Skin epidermis (tissue), 12 donors: ENCODE results near the gene MAB21L4.

Source experiments
- H3K27ac ChIP-seq, 21 experiments: fragments of 200-600 bp; sonication (generic) in 11 of 21; one replicate each; pipeline ENCODE4 v1.5.0; 2020; ENCODE audit warnings: mild to moderate bottlenecking in 3 of 21, inconsistent platforms in 2 of 21, moderate library complexity in 2 of 21
- H3K4me3 ChIP-seq, 7 experiments: fragments of 200-600 bp; sonication (generic) in 2 of 7; one replicate each; pipeline ENCODE4 v1.5.0; 2020; ENCODE audit warnings: inconsistent platforms in 2 of 7, mild to moderate bottlenecking in 2 of 7, moderate library complexity in 1 of 7

The MAB21L4 gene

GRCh38 chr2:240899468-240899865, 3.5 kb upstream of the MAB21L4 start:
- H3K4me3 ChIP-seq: no peak overlapping the region
- H3K27ac ChIP-seq: peak overlapping the region in 2 of 21 experiments; percentile 72

GRCh38 chr2:240898731-240899467, 2.9 kb upstream of the MAB21L4 start:
- H3K4me3 ChIP-seq: no peak overlapping the region
- peak overlapping the region in 19 of 21 experiments; percentile 6 to 81 (median 70) for H3K27ac ChIP-seq

GRCh38 chr2:240898108-240898730, 2.3 kb upstream of the MAB21L4 start:
- Histone ChIP-seq H3K4me3 (no peak overlapping the region), H3K27ac (peak overlapping the region in 19 of 21 experiments; percentile 35 to 81 (median 70))

DNA sequence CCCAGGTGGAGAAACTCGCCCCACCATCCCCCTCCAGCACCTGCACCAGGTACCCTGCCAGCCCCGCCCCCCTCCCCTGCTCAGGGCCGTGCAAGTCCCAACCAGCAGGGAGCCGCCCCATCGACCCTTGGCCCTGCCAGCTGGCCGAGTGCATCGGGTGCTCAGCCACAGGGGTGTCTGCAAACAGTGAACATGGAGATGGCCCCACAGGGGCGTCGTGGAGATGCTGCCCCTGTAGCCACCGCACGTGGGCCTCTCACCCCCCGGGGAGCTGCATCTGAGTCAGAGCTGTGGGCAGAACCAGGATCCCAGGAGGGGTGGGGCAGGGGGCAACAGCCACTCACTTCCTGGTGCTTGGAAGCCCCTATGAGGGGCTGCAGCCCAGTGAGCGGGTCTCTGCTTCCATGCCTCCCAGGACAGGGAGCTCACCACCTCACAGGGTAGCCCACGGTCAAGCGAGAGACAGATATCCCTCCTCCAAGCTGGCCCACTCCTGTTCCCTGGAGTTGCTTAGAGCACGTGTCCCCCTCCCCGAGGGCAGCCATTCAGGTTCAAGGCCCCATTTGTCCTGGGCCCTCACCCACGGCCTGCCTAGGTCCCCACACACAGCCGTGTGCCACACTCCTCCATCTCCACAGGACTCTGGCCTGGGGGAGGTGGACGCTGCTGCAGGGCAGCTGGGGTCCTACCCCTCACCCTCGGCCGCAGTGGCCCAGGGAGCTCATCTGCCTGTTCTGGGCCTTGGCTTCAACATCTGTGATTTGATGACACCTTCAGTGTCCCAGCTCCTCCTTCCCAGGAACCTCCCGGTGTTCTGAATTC, 1.1 kb upstream of the MAB21L4 start:
- Histone ChIP-seq H3K4me3 (peak overlapping the region in 1 of 7 experiments; percentile 28), H3K27ac (peak overlapping the region in 12 of 21 experiments; percentile 58 to 83 (median 71))

DNA sequence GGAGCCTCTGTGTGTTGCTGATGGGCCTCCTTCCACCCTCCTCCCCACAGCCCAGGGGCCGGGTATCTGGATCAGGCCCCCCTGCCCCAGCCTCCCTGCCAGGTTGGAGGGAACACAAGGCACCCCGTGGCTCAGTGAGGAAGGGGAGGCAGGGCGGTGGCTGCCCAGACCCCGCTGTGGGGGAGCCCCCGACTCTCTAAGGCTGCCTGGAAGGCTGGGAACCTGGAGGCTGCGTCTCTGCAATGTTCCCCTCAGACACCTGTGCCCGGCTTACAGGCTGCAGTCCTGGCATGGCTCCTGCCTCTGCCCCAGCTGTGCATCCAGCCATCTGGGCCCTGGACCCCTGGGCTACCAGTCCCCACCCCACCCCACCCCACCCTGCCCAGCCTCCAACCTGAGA, 438 bp upstream of the MAB21L4 start:
- Histone ChIP-seq H3K4me3 (peak overlapping the region in 6 of 7 experiments; percentile 3 to 28 (median 14)), H3K27ac (peak overlapping the region in 16 of 21 experiments; percentile 18 to 83 (median 68))

DNA sequence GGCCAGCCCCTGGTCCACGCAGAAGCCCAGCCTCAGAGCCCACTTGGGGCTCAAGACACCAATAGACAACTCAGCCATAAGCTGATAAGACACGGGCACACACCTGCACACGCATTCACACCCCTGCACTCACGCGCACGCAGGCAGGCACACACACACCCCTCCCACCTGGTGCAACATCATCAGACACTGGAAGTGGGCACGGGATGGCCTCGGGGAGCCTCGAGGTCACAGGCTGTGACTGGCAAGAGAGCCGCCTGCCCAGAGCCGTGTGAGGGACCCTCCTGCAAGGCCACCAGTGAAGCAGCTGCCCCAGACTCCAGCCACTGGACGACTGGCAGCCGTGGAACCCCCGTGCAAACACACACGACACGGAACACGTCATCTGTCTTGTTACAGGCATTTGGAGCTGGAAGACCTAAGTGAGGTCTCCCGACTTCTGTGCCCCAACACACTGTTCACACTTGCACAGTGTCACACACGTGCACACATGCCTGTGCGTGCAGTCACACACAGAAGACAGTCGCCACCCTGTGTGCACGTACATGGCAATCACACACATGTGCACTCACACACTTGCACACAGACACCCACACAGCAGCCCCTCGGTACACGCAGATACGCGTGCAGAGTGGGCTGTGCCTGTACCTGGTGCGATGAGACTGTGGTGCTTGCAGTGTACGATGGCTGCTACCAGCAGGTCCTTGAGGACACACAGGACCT, 959 bp downstream of the MAB21L4 start:
- peak overlapping the region; percentile 2 to 28 (median 19) for H3K4me3 ChIP-seq

GRCh38 chr2:240894006-240894405, 1.9 kb downstream of the MAB21L4 start:
- Histone ChIP-seq H3K27ac (peak overlapping the region in 14 of 21 experiments; percentile 6 to 77 (median 34)), H3K4me3 (peak overlapping the region in 6 of 7 experiments; percentile 4 to 28 (median 15))

More for the DNA sequence above, 959 bp downstream of the MAB21L4 start:
- H3K27ac ChIP-seq: peak overlapping the region in 6 of 21 experiments; percentile 17 to 77 (median 54)

DNA sequence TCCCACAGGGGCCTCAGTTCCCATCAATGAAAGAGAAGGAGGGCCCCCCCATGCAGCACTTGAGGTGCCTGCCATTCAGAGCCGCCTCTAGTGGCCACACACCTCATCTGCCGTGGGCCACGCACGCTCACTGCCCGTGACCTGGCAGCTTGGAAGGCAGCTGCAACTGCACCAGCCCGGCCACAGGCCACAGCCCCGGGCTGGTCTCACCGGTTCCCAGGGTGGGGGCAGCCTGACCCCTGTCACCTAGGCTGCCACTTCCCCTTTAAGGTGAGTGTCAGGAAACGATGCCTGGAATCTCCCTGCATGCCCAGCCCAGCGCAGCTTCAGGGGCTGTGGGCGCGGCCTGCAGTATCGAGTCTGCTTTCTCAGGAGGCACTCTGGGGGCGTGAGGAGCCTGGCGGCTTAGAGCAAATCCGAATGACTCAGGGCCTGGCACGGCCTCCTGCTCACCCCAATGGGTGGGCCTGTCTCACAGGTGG, 2.6 kb downstream of the MAB21L4 start:
- Histone ChIP-seq H3K4me3 (peak overlapping the region in 4 of 7 experiments; percentile 9 to 28 (median 18)), H3K27ac (peak overlapping the region in 13 of 21 experiments; percentile 17 to 77 (median 41))

DNA sequence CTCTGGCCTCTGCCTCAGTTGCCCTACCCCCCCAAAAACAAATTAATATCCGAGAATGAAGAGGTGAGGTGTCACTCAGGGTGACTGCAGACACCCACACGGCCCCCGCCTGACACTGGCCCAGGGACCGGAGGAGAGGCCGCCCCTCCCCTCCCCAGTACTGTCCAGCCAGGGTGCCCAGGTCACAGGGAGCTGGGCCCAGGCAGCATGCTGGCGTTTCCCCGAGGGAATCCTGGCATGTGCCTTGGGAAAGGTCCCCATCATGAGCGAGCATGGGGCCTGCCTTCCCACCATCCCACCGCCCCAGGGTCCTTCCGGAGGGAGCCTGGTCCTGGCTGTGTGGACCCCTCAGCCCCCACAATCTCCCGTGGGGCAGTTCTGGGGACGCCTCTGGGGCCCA, 3.0 kb downstream of the MAB21L4 start:
- Histone ChIP-seq H3K27ac (peak overlapping the region in 10 of 21 experiments; percentile 17 to 69 (median 46)), H3K4me3 (peak overlapping the region in 3 of 7 experiments; percentile 9 to 28 (median 14))

- H3K27ac ChIP-seq: peak overlapping the region in 8 of 21 experiments; percentile 17 to 69 (median 46)
- H3K4me3 ChIP-seq: no peak overlapping the region
Observed at GRCh38 chr2:240892356-240892755, 3.6 kb downstream of the MAB21L4 start.

- peak overlapping the region in 5 of 21 experiments; percentile 17 to 69 (median 61) for H3K27ac ChIP-seq
- no peak overlapping the region for H3K4me3 ChIP-seq
Observed at GRCh38 chr2:240891492-240892340, 4.2 kb downstream of the MAB21L4 start.

- Histone ChIP-seq H3K27ac (no peak overlapping the region), H3K4me3 (no peak overlapping the region)
Observed at GRCh38 chr2:240890691-240891090, 5.3 kb downstream of the MAB21L4 start.

DNA sequence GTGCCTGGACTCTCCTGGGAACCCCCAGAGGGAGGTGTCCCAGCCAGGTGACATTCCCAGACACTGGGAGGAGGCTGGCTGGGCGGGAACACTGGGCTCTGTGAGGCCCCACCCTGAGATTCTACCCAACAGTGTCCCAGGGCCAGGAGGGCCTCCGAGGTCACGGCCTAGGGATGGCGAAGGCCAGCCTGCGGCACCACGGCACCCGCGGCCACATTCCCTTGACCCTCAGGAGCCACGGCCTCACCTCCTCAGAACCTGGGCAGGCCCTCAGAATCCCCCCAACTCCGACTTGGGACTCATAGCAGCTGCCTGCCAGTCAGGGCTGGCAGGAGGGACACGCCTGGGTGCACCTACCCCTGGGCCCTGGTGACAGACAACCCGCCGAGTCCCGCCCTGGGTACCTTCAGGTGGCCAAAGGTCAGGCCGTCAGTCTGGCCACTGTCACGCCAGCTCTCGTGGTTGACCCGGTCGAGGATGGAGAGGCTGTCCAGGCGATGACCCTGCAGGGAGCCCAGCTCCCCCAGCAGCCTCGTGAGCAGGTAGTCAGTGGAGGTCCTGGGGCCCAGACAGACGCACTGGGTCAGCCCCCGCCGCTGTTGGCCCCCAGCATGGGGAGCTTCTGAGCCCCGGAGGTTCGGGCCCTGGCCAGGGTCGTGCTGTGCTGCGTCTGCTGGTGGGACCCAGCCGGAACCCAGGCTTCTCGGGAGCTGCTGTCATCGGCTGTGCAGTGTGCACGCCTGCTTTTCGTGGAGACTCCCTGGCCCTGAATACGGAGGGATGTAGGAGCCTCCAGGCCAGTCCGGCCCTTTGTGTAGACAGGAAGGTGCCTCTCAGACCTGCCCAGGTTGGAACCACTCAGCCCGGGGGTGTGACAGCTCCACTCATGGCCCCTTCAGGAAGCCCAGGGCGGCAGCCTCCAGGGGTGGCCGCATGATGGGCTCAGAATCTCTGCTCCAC, 6.1 kb downstream of the MAB21L4 start:
- no peak overlapping the region for H3K4me3 ChIP-seq
- H3K27ac ChIP-seq: peak overlapping the region in 1 of 21 experiments; percentile 49

GRCh38 chr2:240888890-240889573, 6.9 kb downstream of the MAB21L4 start:
- Histone ChIP-seq H3K27ac (peak overlapping the region in 1 of 21 experiments; percentile 44), H3K4me3 (no peak overlapping the region)

DNA sequence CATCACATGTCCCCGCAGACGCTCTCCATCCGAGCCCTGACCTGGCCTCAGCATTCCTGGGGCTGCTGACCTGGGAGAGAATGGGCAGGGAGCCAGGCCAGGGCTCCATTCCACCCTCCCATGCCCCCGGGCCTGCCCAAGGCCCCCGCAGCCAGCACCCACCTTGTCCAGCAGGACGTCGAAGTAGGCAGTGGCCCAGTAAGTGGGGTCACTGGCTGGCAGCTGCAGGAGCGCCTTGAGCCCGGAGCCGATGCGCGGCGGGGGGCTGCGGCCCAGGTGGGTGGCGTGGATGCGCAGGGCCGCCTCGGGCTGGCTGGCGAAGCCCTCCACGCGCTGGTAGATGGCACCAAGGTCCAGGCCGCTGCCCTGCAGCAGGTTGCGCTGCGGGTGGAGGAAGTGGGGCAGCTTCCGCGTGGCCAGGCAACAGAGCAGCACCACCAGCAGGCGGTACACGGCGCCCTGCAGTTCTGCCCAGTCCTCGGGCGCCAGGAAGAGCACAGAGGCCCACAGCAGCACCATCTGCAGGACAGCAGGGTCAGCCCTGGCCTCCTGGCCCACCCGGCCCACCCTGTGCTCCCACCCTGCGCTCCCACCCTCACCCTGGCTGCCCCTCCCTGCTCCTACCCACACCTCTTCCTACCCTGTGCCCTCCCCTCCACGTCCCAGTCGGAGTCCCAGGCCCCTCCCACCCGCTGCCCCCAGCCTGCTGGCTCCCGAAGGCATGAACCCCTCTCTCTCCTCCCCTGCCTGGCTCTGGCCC, 7.6 kb downstream of the MAB21L4 start:
- Histone ChIP-seq H3K27ac (no peak overlapping the region), H3K4me3 (no peak overlapping the region)

DNA sequence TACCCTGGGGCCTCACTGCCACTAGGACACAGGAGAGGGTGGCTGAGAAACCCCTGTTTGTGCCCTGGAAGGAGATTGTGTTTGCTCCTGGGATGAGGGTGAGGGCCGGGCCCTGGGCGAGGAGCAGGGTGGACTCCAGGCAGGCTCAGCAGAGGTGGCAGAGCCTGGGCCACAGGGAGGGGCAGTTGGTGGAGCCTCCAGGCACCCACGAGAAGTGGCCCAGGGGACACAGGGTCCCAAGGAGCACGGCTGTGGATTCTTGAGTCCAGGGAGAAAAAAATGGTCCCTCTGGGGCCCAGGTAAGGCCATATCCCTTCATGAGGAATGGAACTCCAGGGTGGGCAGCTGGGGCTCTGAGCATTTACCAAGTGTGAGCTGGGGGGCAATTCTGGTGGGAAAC, 8.3 kb downstream of the MAB21L4 start:
- Histone ChIP-seq H3K27ac (no peak overlapping the region), H3K4me3 (no peak overlapping the region)
